SK-N-SH (cell line): ENCODE data around the gene SDF4. TPM values are rescaled to one million over a fixed set of nuclear protein-coding genes. Genes with fewer than 3 reads are reported as not detected.

Experiments used
- CTCF ChIA-PET: fragments of 300-600, 350-600 bp; formaldehyde crosslinking; extraction: SDS; loops from one replicate; lab custom pipeline; 2021; lab: Yijun Ruan, JAX
- POLR2A ChIA-PET: fragments of 350-600 bp; sonication (Branson Sonifier 250); formaldehyde crosslinking; extraction: SDS; loops from one replicate; lab custom pipeline; 2020; ENCODE audit warnings: antibody characterized with exemption, inconsistent platforms; lab: Yijun Ruan, JAX
- DNase-seq: peaks from one replicate; pipeline ENCODE4 v3.0.0; 2012
- H2AFZ ChIP-seq: fragments of 200-600 bp; sonication (generic); 2 replicates; pipeline ENCODE4 v1.8.1; 2016; ENCODE audit warnings: antibody characterized with exemption, mild to moderate bottlenecking, low read depth
- H3F3A ChIP-seq: fragments of 200-600 bp; sonication (generic); replicated peaks from 2 replicates; pipeline ENCODE3; 2016; ENCODE audit warnings: antibody characterized with exemption, mild to moderate bottlenecking; ENCODE audit not compliant: insufficient read depth
- H3K27ac ChIP-seq, 2 experiments: fragments of 200-500 bp in 1 of 2; fragments of 200-600 bp in 1 of 2; sonication (Bioruptor generic) in 1 of 2; sonication (generic), shearing (Covaris generic) in 1 of 2; 2 replicates each; pipeline versions ENCODE4 v1.5.1 to v1.6.1; 2014 to 2016; ENCODE audit warnings: low read depth in 2 of 2, inconsistent platforms in 1 of 2, low read length in 1 of 2, mild to moderate bottlenecking in 1 of 2, mixed read lengths in 1 of 2
- H3K27me3 ChIP-seq: fragments of 200-600 bp; sonication (generic), shearing (Covaris generic); 2 replicates; pipeline ENCODE4 v1.6.1; 2016; ENCODE audit warnings: mixed run types; ENCODE audit not compliant: insufficient read depth
- H3K36me3 ChIP-seq, 2 experiments: fragments of 200-500 bp in 1 of 2; fragments of 200-600 bp in 1 of 2; sonication (Bioruptor generic) in 1 of 2; sonication (generic) in 1 of 2; replicated peaks in 1 of 2; 2 replicates each; pipeline versions ENCODE3 to v1.5.1; 2014 to 2016; ENCODE audit warnings: low read length in 1 of 2, mild to moderate bottlenecking in 1 of 2; ENCODE audit not compliant: insufficient read depth in 2 of 2, control insufficient read depth in 1 of 2
- H3K4me1 ChIP-seq, 2 experiments: fragments of 200-500 bp in 1 of 2; fragments of 200-600 bp in 1 of 2; sonication (Bioruptor generic) in 1 of 2; sonication (generic), shearing (Covaris generic) in 1 of 2; 2 replicates each; pipeline versions ENCODE4 v1.5.1 to v1.6.1; 2014 to 2016; ENCODE audit warnings: low read depth in 1 of 2, low read length in 1 of 2, mixed run types in 1 of 2; ENCODE audit not compliant: insufficient read depth in 2 of 2, control insufficient read depth in 1 of 2
- H3K4me2 ChIP-seq: fragments of 200-600 bp; sonication (generic), shearing (Covaris generic); 2 replicates; pipeline ENCODE4 v1.6.1; 2017; ENCODE audit warnings: mixed run types
- H3K4me3 ChIP-seq, 2 experiments: fragments of 200-500 bp in 1 of 2; fragments of 200-600 bp in 1 of 2; sonication (Bioruptor generic) in 1 of 2; sonication (generic), shearing (Covaris generic) in 1 of 2; 2 replicates each; pipeline versions ENCODE4 v1.5.1 to v1.8.1; 2014 to 2016; ENCODE audit warnings: low read depth in 2 of 2, inconsistent platforms in 1 of 2, low read length in 1 of 2, mild to moderate bottlenecking in 1 of 2, mixed read lengths in 1 of 2, moderate library complexity in 1 of 2
- H3K79me2 ChIP-seq: fragments of 200-600 bp; sonication (generic); 2 replicates; pipeline ENCODE4 v1.8.1; 2017; ENCODE audit warnings: mild to moderate bottlenecking; ENCODE audit not compliant: insufficient read depth
- H3K9ac ChIP-seq: fragments of 200-600 bp; sonication (generic); 2 replicates; pipeline ENCODE4 v1.6.1; 2017; ENCODE audit warnings: mixed run types
- H3K9me2 ChIP-seq: fragments of 200-600 bp; sonication (generic); 2 replicates; pipeline ENCODE4 v1.6.1; 2017; ENCODE audit warnings: mixed run types
- H3K9me3 ChIP-seq: fragments of 200-600 bp; sonication (generic); 2 replicates; pipeline ENCODE4 v1.6.1; 2017; ENCODE audit warnings: mixed run types, mild to moderate bottlenecking, moderate library complexity
- H4K20me1 ChIP-seq: fragments of 200-600 bp; sonication (generic); 2 replicates; pipeline ENCODE4 v1.6.1; 2017; ENCODE audit warnings: mild to moderate bottlenecking, mixed run types; ENCODE audit not compliant: insufficient read depth
- CHD2 ChIP-seq: fragments of 150-350 bp; IDR thresholded peaks from 2 replicates; pipeline ENCODE4 v1.6.1; 2018; ENCODE audit warnings: low read length; ENCODE audit not compliant: partially characterized antibody
- CTCF ChIP-seq: fragments of 200-600 bp; sonication (generic); IDR thresholded peaks from 2 replicates; pipeline ENCODE4 v1.6.1; 2017; ENCODE audit warnings: antibody characterized with exemption, mild to moderate bottlenecking, moderate library complexity
- FOSL2 ChIP-seq: IDR thresholded peaks from 2 replicates; pipeline ENCODE4 v1.4.0; 2012; ENCODE audit warnings: low read depth, mild to moderate bottlenecking, moderate library complexity, borderline replicate concordance
- FOXJ3 ChIP-seq: sonication (generic); formaldehyde crosslinking; IDR thresholded peaks from 2 replicates; pipeline ENCODE4 v1.5.1; 2020; ENCODE audit warnings: mild to moderate bottlenecking, missing genetic modification reagents
- GABPA ChIP-seq: IDR thresholded peaks from 2 replicates; pipeline ENCODE4 v1.4.0; 2012; ENCODE audit warnings: low read depth, mild to moderate bottlenecking
- GATA2 ChIP-seq: sonication (generic); formaldehyde crosslinking; IDR thresholded peaks from 2 replicates; pipeline ENCODE4 v1.5.0; 2020; ENCODE audit warnings: mild to moderate bottlenecking, missing genetic modification reagents
- JUND ChIP-seq: IDR thresholded peaks from 2 replicates; pipeline ENCODE4 v1.4.0; 2012
- MAX ChIP-seq: IDR thresholded peaks from 2 replicates; pipeline ENCODE4 v1.4.0; 2012; ENCODE audit warnings: low read depth
- MEF2A ChIP-seq: IDR thresholded peaks from 2 replicates; pipeline ENCODE4 v1.4.0; 2012; ENCODE audit warnings: low read depth, borderline replicate concordance
- MXI1 ChIP-seq: IDR thresholded peaks from 2 replicates; pipeline ENCODE4 v1.6.1; 2012; ENCODE audit warnings: mild to moderate bottlenecking, low read depth, low read length, improper control_type of control experiment
- NRF1 ChIP-seq: IDR thresholded peaks from 2 replicates; pipeline ENCODE4 v1.6.1; 2012; ENCODE audit warnings: low read depth, mild to moderate bottlenecking, low read length
- SMC3 ChIP-seq: IDR thresholded peaks from 2 replicates; pipeline ENCODE4 v1.6.1; 2012; ENCODE audit warnings: low read depth, low read length, improper control_type of control experiment
- TAF1 ChIP-seq: IDR thresholded peaks from 2 replicates; pipeline ENCODE4 v1.6.1; 2012; ENCODE audit warnings: low read depth, mild to moderate bottlenecking, low read length, moderate library complexity, borderline replicate concordance
- TCF12 ChIP-seq: IDR thresholded peaks from 2 replicates; pipeline ENCODE4 v1.4.0; 2012
- TEAD4 ChIP-seq: IDR thresholded peaks from 2 replicates; pipeline ENCODE4 v1.4.0; 2012; ENCODE audit warnings: mild to moderate bottlenecking, borderline replicate concordance; ENCODE audit not compliant: insufficient read depth
- YY1 ChIP-seq: IDR thresholded peaks from 2 replicates; pipeline ENCODE4 v1.4.0; 2012; ENCODE audit warnings: low read depth, mild to moderate bottlenecking
- WGBS: methylation state at CpG from one replicate; pipeline ENCODE4 v1.1.6; 2017; ENCODE audit warnings: low lambda C conversion rate; 5-methylcytosine and 5-hydroxymethylcytosine counted together
- polyA plus RNA-seq, 3 experiments: library from polyadenylated mRNA; depleted of rRNA; stranded (reverse); fragments of >200 nt; gene quantifications; 2 replicates each; pipeline ENCODE4 v1.2.3, GENCODE V29; 2012
- TF ChIP-seq, protein P1 (sequence below): IDR thresholded peaks from 2 replicates; pipeline ENCODE4; 2012
- TF ChIP-seq, protein P2 (sequence below): IDR thresholded peaks from 2 replicates; pipeline ENCODE4 v1.4.0; 2012; ENCODE audit warnings: low read depth, borderline replicate concordance
- TF ChIP-seq, protein P3 (sequence below): fragments of 150-350 bp; IDR thresholded peaks from 2 replicates; pipeline ENCODE4 v1.6.1; 2016; ENCODE audit warnings: mild to moderate bottlenecking, low read depth, low read length

SDF4 gene
- polyA plus RNA-seq, 1 of the 3 experiments (the other 2 are of a cell fraction), result 265 TPM

DNA sequence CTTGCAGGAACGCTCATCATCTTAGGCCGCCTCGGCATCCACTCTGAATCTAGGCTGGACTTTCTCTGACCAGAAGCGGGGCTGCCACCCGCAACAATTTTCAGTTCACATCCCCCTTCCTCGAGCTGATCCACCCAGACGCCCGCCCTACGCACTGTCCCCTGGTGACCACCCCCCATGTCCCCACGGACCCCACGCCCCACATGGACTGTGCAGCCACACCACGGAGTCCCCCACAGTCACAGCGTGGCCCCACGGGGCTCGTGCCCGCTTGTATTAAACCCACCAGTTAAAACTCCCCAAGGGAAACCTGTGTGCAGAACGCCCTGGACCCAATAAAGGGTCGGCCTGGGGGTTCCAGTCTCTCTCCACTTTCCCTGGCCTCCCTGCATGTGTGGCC, 27.7 kb upstream of the SDF4 start (continued):
- TF ChIP-seq CTCF (no peak), MAX (no peak), NRF1 (no peak), MEF2A (no peak), YY1 (no peak), GATA2 (CRISPR knock-in tag) (no peak)

DNA sequence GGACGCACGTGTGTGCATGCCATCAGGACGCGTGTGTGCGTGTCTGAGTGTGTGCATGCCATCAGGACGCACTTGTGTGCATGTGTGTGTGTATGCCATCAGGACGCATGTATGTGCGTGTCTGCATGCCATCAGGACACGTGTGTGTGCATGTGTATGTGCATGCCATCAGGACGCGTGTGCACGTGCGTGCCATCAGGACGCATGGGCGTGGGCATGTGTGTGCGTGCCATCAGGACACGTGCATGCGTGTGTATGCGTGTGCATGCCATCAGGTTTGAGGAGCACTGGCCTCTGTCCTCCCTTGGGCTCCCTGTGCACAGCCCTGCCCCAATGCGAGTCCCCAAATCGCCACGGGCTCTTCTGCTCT, 27.3 kb upstream of the SDF4 start:
- Histone ChIP-seq H3K79me2 (peaks cover 37% of the 10 kb centered on the region), H3K4me2 (no peak overlapping the region), H3K9me2 (no peaks in the 10 kb centered on the region)
- WGBS, result 96% methylated on average over 19 of the region's 22 CpGs
- TF ChIP-seq, protein P1, sequence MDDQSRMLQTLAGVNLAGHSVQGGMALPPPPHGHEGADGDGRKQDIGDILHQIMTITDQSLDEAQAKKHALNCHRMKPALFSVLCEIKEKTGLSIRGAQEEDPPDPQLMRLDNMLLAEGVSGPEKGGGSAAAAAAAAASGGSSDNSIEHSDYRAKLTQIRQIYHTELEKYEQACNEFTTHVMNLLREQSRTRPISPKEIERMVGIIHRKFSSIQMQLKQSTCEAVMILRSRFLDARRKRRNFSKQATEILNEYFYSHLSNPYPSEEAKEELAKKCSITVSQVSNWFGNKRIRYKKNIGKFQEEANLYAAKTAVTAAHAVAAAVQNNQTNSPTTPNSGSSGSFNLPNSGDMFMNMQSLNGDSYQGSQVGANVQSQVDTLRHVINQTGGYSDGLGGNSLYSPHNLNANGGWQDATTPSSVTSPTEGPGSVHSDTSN, result no peak
- TF ChIP-seq, all 33 proteins: peak for 0
- Histone ChIP-seq H3K4me3 (no peak overlapping the region), H3K27me3 (no peaks in the 10 kb centered on the region), H3K9ac (no peak overlapping the region), H3K27ac (no peak overlapping the region), H3K9me3 (no peaks in the 10 kb centered on the region), H2AFZ (no peak overlapping the region), H3K4me1 (no peaks in the 10 kb centered on the region), H4K20me1 (peaks cover 28% of the 10 kb centered on the region), H3F3A (no peaks in the 10 kb centered on the region), H3K36me3 (peaks cover 15 to 73% of the 10 kb centered on the region in 2 experiments)
- no peak for DNase-seq
- ChIA-PET CTCF (no interaction called here), POLR2A (no interaction called here)

- 96% methylated on average over 26 of the region's 31 CpGs for WGBS
- Histone ChIP-seq H4K20me1 (0 out of 2 replicates have a peak, but pooled peaks cover 15% of the 10 kb centered on the region), H2AFZ (no peak overlapping the region), H3K79me2 (peaks cover 18% of the 10 kb centered on the region; the same call in 1 of the 2 replicates), H3K4me1 (no peaks in the 10 kb centered on the region), H3K9me3 (no peaks in the 10 kb centered on the region), H3K4me3 (no peak overlapping the region), H3K4me2 (no peak overlapping the region), H3K9me2 (no peaks in the 10 kb centered on the region), H3K9ac (no peak overlapping the region), H3K27me3 (no peaks in the 10 kb centered on the region), H3K27ac (no peak overlapping the region), H3F3A (no peaks in the 10 kb centered on the region), H3K36me3 (peaks cover 0 to 64% of the 10 kb centered on the region in 2 experiments)
- POLR2A ChIA-PET, result no interaction called here
- no peak for DNase-seq
- CTCF ChIA-PET, result interaction anchor here (1.0 to 1.4 kb wide), 2 partner anchors 14 to 135 kb away, joined by 3 to 5 read pairs; no protein-coding TSS in a partner anchor
- no peak for TF ChIP-seq CHD2
- TF ChIP-seq SMC3, result no peak
- TF ChIP-seq, protein P2, sequence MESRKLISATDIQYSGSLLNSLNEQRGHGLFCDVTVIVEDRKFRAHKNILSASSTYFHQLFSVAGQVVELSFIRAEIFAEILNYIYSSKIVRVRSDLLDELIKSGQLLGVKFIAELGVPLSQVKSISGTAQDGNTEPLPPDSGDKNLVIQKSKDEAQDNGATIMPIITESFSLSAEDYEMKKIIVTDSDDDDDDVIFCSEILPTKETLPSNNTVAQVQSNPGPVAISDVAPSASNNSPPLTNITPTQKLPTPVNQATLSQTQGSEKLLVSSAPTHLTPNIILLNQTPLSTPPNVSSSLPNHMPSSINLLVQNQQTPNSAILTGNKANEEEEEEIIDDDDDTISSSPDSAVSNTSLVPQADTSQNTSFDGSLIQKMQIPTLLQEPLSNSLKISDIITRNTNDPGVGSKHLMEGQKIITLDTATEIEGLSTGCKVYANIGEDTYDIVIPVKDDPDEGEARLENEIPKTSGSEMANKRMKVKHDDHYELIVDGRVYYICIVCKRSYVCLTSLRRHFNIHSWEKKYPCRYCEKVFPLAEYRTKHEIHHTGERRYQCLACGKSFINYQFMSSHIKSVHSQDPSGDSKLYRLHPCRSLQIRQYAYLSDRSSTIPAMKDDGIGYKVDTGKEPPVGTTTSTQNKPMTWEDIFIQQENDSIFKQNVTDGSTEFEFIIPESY, result no peak
- no peak for TF ChIP-seq GABPA
- no peak for TF ChIP-seq FOSL2
- no peak for TF ChIP-seq TEAD4
- TF ChIP-seq, protein P3, sequence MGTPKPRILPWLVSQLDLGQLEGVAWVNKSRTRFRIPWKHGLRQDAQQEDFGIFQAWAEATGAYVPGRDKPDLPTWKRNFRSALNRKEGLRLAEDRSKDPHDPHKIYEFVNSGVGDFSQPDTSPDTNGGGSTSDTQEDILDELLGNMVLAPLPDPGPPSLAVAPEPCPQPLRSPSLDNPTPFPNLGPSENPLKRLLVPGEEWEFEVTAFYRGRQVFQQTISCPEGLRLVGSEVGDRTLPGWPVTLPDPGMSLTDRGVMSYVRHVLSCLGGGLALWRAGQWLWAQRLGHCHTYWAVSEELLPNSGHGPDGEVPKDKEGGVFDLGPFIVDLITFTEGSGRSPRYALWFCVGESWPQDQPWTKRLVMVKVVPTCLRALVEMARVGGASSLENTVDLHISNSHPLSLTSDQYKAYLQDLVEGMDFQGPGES, result no peak
- no peak for TF ChIP-seq TAF1
- TF ChIP-seq JUND, result no peak
- no peak for TF ChIP-seq TCF12
- TF ChIP-seq MEF2A, result no peak
- no peak for TF ChIP-seq MXI1
- TF ChIP-seq FOXJ3 (CRISPR knock-in tag), result no peak
- TF ChIP-seq NRF1, result no peak
- no peak for TF ChIP-seq GATA2 (CRISPR knock-in tag)
These were observed 25.4 kb upstream of the SDF4 start for GRCh38 chr1:1256956-1257871.
